ENCODE results near the gene C20orf144. TPM values are rescaled to one million over a fixed set of nuclear protein-coding genes. Genes with fewer than 3 reads are reported as not detected.
"Not testable (repeated sequence)": the region's sequence is repeated elsewhere in the genome, so short reads cannot be mapped to it uniquely, and the experiment has no call there.

C20orf144 gene
- total RNA-seq, result under 0.01 TPM in 1 of 2 replicates, not detected in the other

DNA sequence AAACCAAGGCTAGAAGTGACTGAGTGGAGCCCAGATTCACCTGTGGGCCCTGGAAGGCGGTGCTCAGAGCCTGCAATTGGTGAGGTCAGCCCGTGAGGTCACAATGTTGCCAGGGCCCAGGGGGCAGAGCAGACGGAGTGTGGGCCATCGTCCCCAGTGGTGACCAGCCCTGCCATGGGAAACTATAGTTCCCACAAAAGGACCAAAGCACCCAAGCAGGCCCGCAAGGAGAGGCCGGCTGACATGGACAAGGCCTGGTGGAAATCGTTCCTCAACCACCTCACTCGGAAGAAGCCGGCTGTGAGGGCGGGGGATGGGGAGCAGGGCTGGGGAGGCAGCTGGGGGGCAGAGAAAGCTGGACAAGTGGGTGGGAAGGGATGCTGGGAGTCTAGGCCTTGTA is at the start of gene C20orf144:
TSS of gene C20orf144 (plus strand) at position 156 of the 400 bp plus-strand sequence. CDS start at position 175, 19 bp downstream.
- no peak for DNase-seq (ENCODE audit: low read depth in 2 of 2)

DNA sequence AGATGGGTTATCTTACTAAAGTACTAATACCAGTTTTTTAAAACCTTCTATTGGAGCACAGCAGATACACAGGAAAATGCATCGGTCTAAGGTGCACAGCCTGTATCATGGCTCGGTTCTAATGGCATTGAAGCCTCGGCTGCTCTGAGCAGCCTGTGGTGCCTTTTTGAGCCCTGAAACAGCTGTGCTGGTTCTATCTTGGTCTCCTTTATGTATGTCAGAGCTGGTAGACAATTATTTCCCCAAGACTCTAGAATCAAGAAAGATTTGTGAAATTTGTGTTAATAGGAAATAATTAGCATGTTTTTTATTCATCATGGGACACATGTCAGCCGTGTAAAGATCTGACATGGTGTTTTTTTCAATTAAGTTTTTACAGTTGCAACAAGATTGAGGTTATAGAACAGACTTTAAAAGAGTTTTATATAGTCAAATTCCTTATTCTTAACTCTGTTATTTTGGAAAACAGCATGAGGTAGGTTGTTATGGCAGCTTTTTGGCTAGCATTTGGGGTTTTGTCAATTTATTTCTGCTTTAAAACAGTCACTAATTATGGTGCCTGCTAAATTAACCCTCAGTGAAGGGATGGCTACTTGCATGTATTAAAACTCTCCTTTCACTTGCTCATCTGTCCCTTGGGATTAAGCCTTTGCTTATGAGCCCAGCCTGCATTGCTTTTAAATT is 40.3 kb upstream of the C20orf144 start:
- DNase-seq (ENCODE audit: low read depth in 2 of 2), result no peak

DNA sequence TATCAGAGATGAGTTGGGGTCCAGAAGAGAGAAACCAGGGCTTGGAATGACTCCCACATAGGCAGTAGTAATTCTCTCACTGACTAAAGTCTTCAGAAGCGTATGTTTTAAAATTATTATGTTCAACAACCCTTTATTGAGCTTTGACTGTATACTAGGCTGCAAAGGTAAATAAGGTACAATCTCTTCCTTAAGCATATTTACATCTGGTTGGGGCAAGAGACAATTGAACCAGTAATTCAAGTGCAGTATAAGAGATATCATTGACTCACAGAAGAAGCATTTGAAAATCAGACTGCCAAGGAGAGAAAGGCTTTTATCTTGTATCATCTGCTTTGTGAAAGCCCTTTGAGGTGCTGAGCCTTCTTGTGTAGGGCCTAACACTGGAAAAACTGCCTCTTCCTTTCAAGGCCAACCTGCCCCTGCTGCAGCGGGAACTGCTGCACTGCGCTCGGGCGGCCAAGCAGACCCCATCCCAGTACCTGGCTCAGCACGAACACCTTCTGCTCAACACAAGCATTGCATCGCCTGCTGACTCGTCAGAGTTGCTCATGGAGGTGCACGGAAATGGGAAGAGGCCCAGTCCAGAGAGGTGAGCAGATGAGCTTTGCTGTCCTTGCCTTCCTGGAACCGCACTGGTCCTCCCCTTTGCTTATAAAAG is 39.3 kb upstream of the C20orf144 start:
- no peak for DNase-seq (ENCODE audit: low read depth in 2 of 2)

GRCh38 chr20:33624399-33624798 is 37.7 kb upstream of the C20orf144 start:
- DNase-seq (ENCODE audit: low read depth in 2 of 2), result peak in 1 of 2 donors; percentile 34

DNA sequence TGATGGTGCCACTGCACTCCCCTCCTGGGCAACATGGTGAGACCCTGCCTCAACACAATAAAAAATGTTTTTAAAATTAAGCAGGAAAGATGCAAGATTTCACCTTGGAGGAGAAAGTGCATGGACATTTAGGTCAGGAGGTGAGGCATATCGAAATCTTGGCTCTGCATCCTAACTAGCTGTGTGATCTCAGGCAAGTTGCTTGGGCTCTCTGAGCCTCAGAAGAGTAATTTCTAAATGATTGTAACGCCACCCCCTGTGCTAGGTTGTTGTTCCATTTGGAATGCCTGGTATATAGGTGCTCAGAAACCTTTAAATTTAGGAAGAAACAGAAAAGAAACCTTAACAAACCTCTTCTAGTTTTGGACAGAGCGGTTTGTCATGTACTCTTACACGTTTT is 35.9 kb upstream of the C20orf144 start:
- no peak for DNase-seq (ENCODE audit: low read depth in 2 of 2)

DNA sequence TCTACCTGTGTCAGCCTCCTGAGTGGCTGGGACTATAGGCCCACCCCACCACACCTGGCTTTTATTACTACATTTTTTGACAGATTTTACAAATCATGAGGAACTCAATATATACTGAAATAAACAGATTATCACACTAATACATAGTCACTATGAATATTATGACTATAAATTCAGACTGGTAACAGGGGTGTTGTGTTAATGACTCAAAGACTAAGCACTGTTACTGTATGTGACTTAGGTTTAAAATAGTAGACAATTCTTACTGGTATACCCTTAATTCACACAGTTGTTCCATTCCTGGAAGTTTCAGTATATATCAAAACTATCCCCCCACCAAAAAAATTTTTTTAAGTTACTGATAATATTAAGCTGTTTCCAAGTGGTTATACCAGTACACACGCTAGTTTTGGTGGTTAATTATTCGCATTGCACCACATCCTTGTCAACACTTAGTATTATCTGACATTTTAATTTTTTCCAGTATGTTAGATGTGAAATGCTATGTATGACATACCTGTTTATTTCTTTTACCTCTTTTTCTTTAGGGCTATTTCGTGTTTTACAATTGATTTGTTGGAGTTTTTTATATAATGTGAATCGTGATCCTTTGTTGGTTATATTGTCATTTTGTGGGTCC is 34.4 kb upstream of the C20orf144 start:
- no peak for DNase-seq (ENCODE audit: low read depth in 2 of 2)

DNA sequence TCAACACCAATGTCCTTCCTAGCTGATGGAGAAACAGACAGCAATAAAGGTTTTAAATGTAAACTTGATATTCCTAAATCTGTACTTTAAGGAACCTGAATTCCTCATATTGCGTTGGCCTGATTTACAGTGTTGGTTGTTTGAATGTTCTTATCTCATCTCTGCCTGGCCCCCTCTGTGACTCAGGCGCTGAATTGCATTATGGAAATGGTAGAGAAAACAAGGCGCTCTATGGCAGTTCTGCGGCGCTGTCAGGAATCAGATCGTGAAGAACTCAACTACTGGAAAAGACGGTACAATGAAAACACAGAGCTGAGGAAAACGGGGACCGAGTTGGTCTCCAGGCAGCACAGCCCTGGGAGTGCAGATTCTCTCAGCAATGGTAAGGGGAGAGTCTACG is 32.6 kb upstream of the C20orf144 start:
- no peak for DNase-seq (ENCODE audit: low read depth in 2 of 2)

DNA sequence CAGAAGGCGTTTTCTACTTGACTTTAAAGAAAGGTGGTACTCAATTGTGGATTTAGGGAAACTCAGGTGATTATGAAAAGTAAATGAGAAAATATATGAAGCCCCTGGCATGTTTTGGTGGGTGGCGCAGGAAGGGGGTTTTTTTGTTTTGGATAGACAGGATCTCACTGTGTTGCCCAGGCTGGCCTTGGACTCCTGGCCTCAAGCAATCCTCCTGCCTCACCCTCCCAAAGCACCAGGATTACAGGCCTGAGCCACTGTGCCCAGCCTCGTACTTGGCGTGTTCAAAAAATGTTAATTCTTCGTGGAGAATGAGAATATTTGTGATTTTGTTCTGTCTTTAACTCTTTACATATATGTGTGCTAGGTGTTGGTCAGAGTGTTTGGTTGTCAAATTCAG is 32.1 kb upstream of the C20orf144 start:
- no peak for DNase-seq (ENCODE audit: low read depth in 2 of 2)

GRCh38 chr20:33630507-33630906 is 31.6 kb upstream of the C20orf144 start:
- no peak for DNase-seq (ENCODE audit: low read depth in 2 of 2)

DNA sequence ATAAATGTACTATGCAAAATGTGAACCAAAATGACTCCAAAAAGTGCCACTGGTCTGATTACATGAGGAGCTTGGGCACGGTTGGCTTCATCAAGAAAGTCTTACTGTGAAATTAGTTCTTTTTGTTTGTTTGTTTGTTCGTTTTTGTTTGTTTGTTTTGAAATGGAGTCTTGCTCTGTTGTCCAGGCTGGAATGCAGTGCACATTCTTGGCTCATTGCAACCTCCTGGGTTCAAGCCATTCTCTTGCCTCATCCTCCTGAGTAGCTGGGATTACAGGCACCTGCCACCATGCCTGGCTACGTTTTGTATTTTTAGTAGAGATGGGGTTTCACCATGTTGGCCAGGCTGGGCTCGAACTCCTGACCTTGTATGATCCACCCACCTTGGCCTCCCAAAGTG is 30.2 kb upstream of the C20orf144 start:
- not testable (repeated sequence) for DNase-seq (ENCODE audit: low read depth in 2 of 2)

DNA sequence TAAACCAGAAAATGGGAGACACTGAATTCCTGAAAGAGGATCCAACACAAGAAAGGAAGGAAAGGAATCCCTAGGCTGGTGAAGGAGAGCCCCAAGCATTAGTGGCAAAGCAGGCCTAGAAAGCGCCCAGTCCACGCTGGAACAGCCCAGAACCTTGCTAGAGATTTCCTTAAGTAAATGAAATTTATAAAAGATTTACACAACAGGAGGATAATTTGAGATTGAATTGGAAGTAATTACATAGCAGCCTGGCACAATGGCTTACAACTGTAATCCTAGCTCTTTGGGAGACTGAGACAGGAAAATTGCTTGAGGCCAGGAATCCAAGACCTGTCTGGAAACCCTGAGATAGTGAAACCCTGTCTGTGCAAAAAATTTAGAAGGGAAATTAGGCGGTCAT is 26.8 kb upstream of the C20orf144 start:
- no peak for DNase-seq (ENCODE audit: low read depth in 2 of 2)

GRCh38 chr20:33636776-33637175 is 25.4 kb upstream of the C20orf144 start:
- no peak for DNase-seq (ENCODE audit: low read depth in 2 of 2)

- DNase-seq (ENCODE audit: low read depth in 2 of 2), result peak in 1 of 2 donors; percentile 42
Observed at GRCh38 chr20:33640287-33640686, 21.8 kb upstream of the C20orf144 start.

DNA sequence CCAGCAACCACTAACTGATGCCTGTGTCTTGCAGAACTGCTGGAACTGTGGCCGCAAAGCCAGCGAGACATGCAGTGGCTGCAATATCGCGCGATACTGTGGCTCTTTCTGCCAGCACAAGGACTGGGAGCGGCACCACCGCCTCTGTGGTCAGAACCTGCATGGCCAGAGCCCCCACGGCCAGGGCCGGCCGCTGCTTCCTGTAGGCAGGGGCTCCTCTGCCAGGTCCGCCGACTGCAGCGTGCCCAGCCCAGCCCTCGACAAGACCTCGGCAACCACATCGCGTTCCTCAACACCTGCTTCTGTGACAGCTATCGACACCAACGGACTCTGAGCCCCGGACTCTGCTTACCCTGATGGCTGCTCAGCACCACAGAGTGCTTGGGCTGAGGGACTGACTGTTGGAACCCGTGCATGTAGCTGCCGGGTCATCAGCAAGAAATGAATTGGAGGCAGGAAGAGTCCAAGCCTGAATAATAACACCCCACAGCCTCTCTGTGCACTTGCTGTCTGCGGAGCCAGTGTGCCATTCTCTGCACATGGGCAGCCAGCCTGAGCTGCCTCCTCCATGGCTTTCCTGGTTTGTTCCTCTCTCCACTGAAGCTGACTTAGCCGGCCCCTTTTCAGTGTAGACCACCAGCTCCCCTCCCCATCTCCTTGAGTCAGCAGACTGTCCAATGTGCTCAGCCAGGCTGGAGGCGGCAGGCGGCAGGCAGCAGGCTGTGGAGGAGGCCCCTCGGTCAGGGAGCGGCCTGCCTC is 17.6 kb upstream of the C20orf144 start:
- no peak for DNase-seq (ENCODE audit: low read depth in 2 of 2)

DNA sequence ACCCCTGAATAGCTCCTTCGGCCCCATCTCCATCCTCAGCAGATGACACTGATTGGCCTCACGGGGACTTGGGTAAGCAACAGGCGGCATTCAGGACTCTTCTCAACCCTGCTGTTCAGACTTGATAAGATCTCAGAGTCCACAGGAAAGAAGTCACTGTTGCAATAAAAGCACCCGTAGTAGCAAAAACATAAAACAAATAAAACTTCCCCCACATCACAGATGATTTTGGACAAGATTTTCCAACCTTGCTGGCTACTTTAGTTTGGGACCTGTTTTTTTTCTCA is 17.1 kb upstream of the C20orf144 start:
- no peak for DNase-seq (ENCODE audit: low read depth in 2 of 2)

DNA sequence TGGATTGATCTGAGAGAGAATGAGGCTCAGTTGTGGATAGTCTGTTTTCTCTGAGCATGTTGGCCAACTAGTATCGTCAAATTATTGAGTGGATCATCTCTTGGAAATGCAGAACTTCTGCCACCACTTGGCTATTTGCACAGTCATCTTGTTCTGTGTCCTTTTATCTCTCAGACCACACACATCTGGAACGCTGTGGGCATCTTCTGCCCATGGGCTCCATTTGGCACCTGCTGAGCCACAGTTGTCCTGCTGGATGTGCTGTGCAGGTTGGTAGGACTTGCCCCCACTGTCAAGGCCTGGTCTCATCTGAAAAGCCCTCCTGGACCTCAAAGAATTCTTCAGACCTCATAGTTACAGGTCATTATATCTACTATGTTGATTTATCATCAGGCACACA is 16.7 kb upstream of the C20orf144 start:
- DNase-seq (ENCODE audit: low read depth in 2 of 2), result no peak

DNA sequence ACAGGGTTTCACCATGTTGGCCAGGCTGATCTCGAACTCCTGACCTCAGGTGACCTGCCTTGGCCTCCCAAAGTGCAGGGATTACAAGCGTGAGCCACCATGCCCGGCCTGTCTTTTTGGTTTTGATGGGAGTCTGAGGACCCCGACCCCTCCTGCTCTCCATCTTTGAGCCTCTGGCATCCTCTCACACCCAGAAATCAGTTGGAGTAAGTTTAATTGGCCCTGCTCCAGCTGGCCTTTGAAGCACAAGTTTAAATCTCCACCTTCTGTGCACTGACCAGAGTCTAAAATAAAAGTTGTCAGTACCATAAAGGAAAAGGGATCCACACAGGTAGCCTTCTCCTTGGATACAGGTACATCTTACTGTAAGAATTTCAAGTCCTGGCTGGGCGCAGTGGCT is 15.9 kb upstream of the C20orf144 start:
- DNase-seq (ENCODE audit: low read depth in 2 of 2), result no peak

- not testable (repeated sequence) for DNase-seq (ENCODE audit: low read depth in 2 of 2)
Observed at GRCh38 chr20:33646959-33647602, 15.0 kb upstream of the C20orf144 start.

DNA sequence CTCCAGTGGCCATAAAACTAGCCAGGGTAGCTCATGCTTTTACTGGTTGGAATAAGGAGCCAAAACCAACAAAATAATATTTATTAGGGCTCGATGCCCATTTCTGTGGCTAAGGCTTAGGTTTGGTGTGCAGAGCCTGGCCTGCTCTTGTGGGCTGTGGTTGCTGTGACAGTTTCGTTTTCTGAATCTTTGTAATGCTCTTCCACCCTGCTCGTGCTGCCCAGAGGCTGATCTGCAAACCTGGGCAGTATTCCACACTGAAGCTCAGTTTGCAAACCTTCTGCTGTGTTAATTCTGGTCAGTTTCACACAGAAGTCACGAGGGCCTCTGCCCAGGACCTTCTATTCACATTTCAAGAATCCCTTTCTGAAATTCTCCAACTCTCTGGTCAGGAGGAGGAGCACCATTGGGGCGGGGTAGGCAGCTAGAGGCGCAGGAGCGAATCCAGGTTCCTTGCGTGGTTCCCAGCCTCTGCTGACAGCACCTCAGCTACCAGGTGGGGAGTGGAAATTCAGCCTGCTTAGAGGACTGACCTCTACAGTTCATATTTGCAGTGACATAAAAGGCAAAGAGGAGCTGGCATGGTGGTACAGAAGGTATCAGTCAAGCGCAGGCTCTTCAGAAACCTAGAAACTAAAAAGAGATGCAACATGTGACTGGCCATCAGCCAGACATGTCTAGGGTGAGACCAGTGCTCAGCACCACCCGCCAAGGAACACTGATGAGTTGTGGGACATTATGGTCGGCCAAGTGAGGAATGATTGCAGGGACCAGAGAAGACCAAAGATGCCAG is 14.3 kb upstream of the C20orf144 start:
- peak in 1 of 2 donors; percentile 89 for DNase-seq (ENCODE audit: low read depth in 2 of 2)

DNA sequence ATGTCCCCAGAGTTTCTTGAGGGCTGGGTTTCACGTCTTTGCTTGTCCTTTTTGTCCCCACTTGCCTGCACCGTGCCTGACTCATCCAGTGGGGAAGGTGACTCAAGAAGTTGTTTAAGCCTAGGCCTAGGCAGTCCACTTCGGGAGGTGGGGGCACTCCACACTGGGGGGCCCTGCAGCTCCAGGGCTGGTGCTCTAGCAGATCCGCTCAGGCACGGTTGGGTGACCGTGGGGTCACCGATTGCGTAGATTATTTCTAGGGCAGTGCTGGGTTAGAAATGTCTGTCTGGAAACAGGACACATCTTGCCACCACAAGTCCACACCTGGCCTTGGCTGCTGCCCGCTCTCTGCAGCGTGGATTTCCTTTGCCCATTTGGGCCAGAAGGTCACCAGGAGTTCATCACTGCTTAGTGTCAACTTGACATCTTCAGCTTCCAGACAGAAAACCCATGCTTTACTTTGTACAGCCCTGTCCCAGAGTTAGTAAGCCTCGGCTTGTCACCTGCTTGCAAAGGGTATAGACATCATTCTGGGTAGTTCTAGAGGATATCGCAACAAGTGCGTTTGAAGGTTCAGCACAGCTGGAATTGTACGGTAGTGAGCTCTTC is 13.6 kb upstream of the C20orf144 start:
- DNase-seq (ENCODE audit: low read depth in 2 of 2), result no peak

Measured in lung microvascular endothelial cell (primary cell).